CD1c-positive myeloid dendritic cell (primary cell): ENCODE data around the gene TBK1.

Source experiments
- DNase-seq: peaks from one replicate; pipeline ENCODE4 v3.0.0-alpha.2; 2016; ENCODE audit errors: extremely low spot score

Gene TBK1

DNA sequence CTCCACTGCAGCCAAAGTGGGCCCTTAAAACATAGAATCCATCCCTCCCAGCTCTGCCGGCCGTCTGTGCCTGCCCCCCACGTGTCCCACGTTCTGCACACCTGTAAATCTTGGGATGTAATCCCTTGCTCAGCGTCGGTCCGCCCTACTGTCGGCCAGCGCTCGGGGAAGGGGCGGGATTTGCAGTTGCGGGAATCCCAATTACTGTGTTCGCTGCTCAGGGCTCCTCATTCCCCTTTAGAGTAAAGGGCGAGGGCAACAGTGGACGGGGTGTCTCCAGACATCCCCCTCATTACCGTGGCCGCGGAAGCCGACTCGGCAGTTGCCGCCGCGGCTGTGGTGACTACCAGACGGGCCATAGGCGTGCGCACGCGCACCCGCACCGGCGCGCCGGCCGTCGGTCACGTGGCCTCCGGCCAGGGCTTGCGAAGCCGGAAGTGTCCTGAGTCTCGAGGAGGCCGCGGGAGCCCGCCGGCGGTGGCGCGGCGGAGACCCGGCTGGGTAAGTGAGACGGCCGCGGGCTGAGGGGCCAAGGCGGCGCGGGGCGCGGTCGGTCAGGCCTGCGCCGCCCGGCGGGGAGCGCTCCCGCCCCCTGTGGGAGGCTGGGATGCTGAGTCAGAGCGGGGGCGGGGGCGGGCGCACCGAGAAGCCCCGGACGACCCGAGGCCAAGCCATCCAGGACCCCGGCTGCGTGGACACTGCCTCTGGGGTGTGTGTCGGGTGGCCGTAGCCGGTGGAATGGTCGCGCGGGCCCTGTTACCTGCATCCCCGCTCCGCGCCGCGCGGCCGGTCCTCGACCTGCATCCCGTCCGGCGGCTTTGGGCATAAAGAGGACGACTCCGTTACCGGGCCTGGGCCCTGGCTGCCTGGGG lies at the start of gene TBK1:
Gene TBK1 (plus strand): TSS at position 434 of the 872 bp plus-strand sequence. CDS start 3,751 bp downstream, outside the sequence.
- peak; percentile 93 for DNase-seq

GRCh38 chr12:64402181-64402580 lies 49.7 kb upstream of the TBK1 start:
- no peak for DNase-seq

DNA sequence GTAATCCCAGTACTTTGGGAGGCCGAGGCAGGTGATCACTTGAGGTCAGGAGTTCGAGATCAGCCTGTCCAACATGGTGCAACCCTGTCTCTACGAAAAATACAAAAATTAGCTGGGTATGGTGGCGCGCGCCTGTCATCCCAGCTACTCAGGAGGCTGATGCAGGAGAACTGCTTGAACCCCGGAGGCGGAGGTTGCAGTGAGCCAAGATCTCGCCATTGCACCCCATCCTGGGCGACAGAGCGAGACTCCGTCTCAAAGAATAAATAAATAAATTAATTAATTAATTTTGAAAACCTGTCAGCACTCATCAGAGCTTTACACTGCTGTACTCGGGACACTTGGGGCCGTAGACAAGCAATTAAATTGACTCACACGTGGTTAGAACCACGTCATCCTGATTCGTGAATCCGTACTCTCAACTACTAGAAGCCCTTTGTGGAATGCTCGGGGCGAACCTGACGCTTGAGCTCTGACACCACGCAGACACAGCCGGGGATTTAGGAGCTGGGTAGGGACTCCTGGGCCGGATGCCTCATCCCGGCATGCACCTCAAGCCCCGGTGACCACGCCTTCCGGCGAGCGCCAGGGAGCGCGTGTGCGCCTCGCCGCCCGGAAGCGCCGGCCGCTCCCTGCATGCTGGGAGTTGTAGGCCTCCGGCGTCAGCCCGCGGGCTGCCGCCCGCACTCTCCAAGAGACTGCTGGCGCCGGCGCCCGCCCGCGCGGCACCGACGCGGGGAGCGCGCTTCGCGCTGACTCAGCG lies 48.0 kb upstream of the TBK1 start, which contains the start of gene XPOT:
Gene XPOT (plus strand): TSS at position 686 of the 763 bp plus-strand sequence. CDS start 5,644 bp downstream, outside the sequence.
- peak; percentile 97 for DNase-seq

- peak; percentile 56 for DNase-seq
Measured at GRCh38 chr12:64404470-64405256, 47.3 kb upstream of the TBK1 start.

DNA sequence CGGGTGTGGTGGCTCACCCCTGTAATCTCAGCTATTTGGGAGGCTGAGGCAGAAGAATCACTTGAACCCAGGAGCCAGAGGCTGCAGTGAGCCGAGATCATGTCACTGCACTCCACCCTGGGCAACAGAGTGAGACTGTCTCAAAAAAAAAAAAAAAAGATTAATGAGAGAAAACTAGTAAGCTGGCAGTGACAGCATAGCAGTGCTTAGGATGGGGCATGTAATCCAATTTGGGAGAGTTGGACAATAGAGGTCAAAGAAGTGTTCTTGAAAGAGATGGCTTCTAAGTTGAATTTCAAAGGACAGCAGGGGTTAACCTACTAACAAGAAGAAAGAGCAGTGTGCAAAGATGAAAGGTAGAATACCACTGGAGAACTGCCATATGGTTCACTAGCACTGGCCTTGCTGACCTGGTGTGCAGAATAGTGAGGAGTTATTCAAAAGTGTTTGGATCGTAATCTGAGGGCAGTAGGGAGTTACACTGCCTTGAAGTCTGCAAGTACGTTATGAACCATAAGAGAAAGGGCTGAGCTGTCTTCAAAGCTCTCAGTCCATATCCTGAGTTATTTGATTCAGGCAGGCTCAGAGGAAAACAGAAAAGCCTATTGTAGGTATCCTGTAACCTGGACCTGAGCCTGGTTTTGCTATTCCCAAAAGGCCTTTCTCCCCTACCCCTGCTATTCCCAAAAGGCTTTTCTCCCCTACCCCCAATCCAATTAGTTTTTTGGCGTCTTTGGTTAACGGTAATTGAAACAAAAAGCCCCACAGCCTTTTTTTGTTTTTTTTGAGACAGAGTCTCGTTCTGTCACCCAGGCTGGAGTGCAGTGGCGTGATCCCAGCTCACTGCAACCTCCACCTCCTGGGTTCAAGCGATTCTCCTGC lies 44.3 kb upstream of the TBK1 start:
- DNase-seq = no peak

DNA sequence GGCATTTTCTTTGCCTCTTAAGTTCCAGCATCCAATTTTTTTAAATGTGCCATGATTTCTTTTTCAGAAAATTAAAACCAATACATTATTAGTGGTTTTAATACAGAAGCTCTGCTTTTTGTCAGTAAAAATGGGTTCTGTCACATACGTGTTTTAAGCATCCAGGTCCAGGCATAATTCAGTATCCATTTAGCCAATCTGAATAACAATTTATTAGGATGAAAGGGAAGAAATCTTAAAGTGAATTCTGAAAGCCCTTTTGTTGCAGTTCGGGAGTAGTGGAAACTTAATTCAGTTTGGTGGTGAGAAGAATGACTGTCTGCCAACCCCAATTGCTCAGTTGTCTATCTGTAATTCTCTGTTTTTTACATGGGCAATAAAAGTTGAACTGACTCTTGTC lies 40.5 kb upstream of the TBK1 start:
- DNase-seq = no peak

DNA sequence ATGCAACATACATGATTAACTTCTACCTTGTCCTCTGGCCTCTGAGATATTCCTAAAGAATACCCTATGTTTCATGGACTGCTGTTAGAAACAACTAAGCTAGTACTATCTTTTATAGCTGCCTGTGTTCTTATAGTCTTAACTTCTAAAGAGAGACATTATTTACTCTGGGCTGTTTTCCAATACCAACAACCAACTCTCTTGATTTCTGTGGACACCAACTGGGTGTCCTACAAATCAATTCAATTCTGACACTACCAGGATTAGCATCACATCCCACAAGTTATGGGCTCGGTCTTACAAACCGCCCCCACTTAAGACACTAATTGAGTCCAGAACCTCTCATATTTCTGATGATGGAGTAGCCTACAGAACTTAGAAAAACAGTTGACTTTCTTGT lies 39.5 kb upstream of the TBK1 start:
- no peak for DNase-seq

DNA sequence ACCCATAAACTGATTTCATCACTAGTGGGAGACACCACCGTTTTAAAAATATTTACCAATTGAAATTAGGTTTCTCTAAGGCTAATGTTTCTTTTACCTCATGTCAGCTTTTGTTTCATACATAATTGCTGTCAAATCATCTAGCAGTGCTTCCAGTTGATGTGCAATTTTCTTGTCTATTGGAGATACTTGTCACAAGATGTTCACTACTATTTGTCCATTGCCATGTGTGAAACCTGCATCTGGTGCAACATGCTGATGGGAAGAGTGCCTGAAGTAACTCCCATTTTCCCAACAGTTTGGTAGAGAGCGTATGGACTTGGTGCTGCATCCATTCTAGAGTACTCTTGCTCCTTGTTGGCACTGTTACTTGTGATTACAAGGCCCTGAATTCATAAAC lies 38.0 kb upstream of the TBK1 start:
- no peak for DNase-seq

DNA sequence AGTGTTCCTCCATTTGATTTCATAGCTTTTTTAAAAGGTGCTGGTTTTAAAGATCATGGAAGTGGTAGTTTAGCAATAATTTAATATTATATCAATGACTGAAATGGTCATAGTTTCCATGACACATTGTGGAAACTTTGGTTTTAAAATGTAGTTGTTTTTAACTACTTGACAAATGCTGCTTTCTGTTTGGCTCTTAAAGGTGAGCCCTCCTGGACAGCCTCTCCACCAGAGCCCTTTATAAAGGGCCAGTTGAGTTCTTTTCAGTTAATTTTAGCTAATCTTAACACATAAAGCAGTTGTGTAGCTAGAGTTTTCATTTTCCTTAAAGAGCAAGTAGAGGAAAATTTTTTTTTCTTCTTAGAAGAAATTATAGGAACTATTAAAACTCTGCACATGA lies 33.7 kb upstream of the TBK1 start:
- no peak for DNase-seq

DNA sequence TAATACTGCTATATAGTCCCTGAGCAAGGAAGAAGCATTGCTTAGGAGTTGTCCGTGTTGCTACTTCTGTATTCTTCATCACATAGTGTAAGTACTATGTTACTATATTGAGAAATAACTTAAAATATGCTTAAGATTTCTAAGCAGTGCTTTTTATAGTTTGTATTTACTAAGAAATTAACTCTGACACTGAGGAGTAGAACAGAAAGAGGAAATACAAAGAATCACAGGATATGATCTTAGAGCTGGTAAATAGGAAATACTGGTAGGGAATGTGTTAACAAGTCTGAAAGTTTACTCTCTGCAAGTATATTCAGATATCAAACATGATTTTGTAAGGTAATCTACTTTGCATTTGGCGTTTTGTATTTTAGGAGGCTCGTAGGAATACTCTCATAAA lies 32.2 kb upstream of the TBK1 start:
- DNase-seq = no peak

- no peak for DNase-seq
Measured at GRCh38 chr12:64427988-64428387, 23.9 kb upstream of the TBK1 start.

DNA sequence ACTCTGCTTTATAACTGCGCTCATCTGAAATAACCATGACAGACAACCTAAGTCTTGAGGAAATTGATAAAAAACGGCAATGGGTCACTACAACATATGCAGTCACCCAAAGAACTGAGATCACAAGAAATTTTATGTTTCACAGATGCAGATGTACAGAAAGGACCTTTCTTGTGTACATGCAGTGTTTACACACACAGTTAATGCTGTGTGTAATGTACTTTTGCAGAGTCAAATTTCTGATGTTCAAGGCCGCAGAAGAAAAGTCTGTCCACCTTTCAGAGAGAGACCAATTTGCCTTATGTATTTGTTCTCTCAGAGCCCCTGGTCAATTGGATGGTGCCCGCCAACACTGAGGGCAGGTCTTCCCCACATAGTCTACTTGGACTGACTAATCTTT lies 23.0 kb upstream of the TBK1 start:
- no peak for DNase-seq

DNA sequence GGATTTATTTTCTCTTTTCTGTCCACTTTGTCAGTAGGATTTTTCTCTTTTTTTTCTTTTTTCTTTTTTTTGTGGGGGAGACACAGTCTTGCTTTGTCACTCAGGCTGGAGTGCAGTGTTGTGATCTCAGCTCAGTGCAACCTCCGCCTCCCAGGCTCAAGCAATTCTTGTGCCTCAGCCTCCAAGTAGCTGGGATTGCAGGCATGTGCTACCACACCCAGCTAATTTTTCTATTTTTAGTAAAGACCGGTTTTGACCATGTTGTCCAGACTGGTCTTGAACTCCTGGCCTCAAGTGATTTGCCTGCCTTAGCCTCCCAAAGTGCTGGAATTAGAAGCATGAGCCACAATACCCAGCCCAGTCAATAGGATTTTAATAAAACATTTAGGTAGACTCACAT lies 21.0 kb upstream of the TBK1 start:
- DNase-seq = no peak

DNA sequence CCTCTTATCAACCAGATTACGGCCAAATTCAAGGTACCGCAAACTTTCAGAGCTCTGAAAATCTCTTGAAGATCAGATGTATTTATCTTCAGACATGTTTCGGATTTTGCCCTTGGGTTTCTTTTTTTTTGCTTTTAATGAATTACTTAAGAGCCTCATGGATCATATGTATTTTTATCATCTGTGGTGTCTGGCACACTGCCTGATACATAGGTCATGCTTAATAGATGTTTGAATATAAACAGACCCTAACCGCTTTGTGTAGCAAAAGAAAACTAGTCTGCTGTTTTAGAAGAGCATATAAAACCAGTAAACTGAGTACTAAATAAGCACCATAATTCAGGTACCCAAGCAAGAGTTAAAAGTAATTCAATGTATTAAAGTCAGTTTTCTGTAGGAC lies 20.1 kb upstream of the TBK1 start:
- no peak for DNase-seq

- no peak for DNase-seq
Measured at GRCh38 chr12:64433915-64434314, 18.0 kb upstream of the TBK1 start.

- no peak for DNase-seq
Measured at GRCh38 chr12:64440100-64440499, 11.8 kb upstream of the TBK1 start.

DNA sequence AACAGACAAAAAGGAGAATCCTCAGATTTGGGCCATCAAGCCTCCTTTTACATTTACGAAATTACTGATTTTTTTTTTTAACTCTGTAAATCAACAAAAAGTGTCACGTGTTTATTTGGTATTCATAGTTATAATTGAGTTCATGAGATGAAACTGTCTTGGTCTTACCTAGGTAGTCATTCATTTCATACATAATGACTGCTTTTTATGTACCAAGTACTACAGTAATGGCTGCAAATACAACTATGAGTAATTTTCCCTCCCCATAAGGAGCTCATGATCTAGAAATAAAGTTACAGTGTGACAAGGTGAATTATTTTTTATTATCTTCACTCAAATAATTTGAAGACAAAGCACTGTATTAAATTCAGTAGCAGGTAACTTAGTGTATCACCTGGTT lies 6.4 kb upstream of the TBK1 start:
- no peak for DNase-seq

DNA sequence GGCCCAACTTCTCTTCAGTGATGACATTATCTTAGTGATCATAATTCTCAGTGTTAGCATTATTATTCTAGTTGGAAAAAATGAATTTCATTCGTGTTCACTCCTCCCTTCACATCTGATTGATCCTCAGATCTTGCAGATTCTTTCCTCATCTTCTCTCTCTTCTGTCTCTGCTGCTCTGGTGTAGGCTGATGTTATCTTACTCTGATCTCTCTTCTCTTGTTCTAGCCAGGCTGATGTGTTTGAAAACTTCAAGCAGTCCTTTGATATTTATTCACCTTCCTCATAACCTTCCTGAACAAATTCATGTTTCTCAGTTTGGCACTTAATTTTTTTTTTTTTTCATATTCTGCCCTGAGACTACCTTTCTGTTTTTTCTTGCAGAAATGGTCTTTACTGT lies 5.6 kb upstream of the TBK1 start:
- no peak for DNase-seq

- no peak for DNase-seq
Measured at GRCh38 chr12:64450057-64450640, 1.8 kb upstream of the TBK1 start.

GRCh38 chr12:64450711-64451486 lies 1.0 kb upstream of the TBK1 start:
- peak; percentile 64 for DNase-seq
